Uterus (tissue), 4 donors: ENCODE results near the gene MFAP3L. TPM values are rescaled to one million over a fixed set of nuclear protein-coding genes. Genes with fewer than 3 reads are reported as not detected.

ENCODE experiments used
- DNase-seq, 2 donors: peaks; one replicate each; pipeline ENCODE4 v3.0.0-alpha.2; 2019 to 2020
- H3K27ac ChIP-seq, 2 donors: fragments of 200-600 bp; sonication (generic); 1 replicate in 1 of 2; 2 replicates in 1 of 2; pipeline ENCODE4 v1.5.1; 2016 to 2018
- H3K27me3 ChIP-seq, 2 donors: fragments of 200-600 bp; sonication (generic); one replicate each; pipeline ENCODE4 v1.5.1; 2018 to 2019; ENCODE audit warnings: control low read depth in 1 of 2
- H3K36me3 ChIP-seq, 2 donors: fragments of 200-600 bp; sonication (generic); one replicate each; pipeline ENCODE4 v1.5.1; 2019; ENCODE audit warnings: control low read depth in 1 of 2
- H3K4me1 ChIP-seq, 2 donors: fragments of 200-600 bp; sonication (generic); one replicate each; pipeline ENCODE4 v1.5.1; 2018 to 2019; ENCODE audit warnings: control low read depth in 1 of 2
- H3K4me3 ChIP-seq, 2 donors: fragments of 200-600 bp; sonication (generic); 1 replicate in 1 of 2; 2 replicates in 1 of 2; pipeline ENCODE4 v1.5.1; 2018 to 2019; ENCODE audit warnings: mild to moderate bottlenecking in 1 of 2
- H3K9me3 ChIP-seq, 2 donors: fragments of 200-600 bp; sonication (generic); one replicate each; pipeline ENCODE4 v1.5.1; 2019; ENCODE audit warnings: control low read depth in 1 of 2
- CTCF ChIP-seq, 4 experiments: fragments of 200-600 bp in 2 of 4; fragments of 450-650 bp in 2 of 4; sonication (generic) in 2 of 4; IDR thresholded peaks; one replicate each; pipeline ENCODE4 v1.5.1; 2016 to 2019; ENCODE audit warnings: antibody characterized with exemption in 4 of 4, mild to moderate bottlenecking in 2 of 4, moderate library complexity in 1 of 4
- POLR2A ChIP-seq, 2 donors: fragments of 450-650 bp; IDR thresholded peaks; one replicate each; pipeline ENCODE4 v1.6.1; 2016; ENCODE audit warnings: antibody characterized with exemption in 2 of 2, mild to moderate bottlenecking in 1 of 2, moderate library complexity in 1 of 2
- intact Hi-C: fragments of 100-400 bp; cut with DNase I; formaldehyde crosslinking; loops from one replicate; pipeline ENCODE4 v1.15.1; 2023; ENCODE audit warnings: low total_unique reads
- total RNA-seq, 4 donors: library from RNA; depleted of rRNA in 3 of 4; stranded (reverse); fragments of >200 nt in 3 of 4; gene quantifications; one replicate each; pipeline versions ENCODE4 v1.1.0 to v1.2.4, GENCODE V29; 2014 to 2023
- donor health status: DM: yes; HTN: yes; CAD: no.

MFAP3L gene
- total RNA-seq, 4 donors from 2014 or later: 6.6 to 38.4 (median 14.9) TPM

DNA sequence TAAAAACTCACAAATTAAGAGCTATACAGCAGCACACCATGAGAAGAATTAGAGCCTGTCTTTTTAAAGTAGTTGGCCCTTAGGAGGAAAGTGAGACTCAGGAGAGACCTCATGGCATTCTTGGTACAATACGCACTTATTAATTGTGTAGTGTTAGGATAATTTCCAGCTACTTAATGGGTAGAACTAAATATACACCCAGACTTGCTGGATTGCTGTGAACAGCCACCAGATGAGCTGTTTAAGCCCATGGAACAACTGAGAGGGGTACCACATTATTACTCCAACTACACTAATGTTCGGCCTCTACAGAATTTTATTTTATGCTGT lies 13.6 kb downstream of the MFAP3L start:
- H3K9me3 ChIP-seq: no peaks in the 10 kb centered on the region
- no peak overlapping the region for H3K4me3 ChIP-seq
- H3K4me1 ChIP-seq: peaks cover 0 to 7% of the 10 kb centered on the region in 2 donors
- intact Hi-C loops: no loop called here
- no peaks in the 10 kb centered on the region for H3K27me3 ChIP-seq
- no peak for DNase-seq
- H3K27ac ChIP-seq: no peak overlapping the region
- no peak for TF ChIP-seq POLR2A (IDR thresholded peaks at IDR 0.05)
- TF ChIP-seq CTCF (IDR thresholded peaks at IDR 0.05): no peak
- no peaks in the 10 kb centered on the region for H3K36me3 ChIP-seq

DNA sequence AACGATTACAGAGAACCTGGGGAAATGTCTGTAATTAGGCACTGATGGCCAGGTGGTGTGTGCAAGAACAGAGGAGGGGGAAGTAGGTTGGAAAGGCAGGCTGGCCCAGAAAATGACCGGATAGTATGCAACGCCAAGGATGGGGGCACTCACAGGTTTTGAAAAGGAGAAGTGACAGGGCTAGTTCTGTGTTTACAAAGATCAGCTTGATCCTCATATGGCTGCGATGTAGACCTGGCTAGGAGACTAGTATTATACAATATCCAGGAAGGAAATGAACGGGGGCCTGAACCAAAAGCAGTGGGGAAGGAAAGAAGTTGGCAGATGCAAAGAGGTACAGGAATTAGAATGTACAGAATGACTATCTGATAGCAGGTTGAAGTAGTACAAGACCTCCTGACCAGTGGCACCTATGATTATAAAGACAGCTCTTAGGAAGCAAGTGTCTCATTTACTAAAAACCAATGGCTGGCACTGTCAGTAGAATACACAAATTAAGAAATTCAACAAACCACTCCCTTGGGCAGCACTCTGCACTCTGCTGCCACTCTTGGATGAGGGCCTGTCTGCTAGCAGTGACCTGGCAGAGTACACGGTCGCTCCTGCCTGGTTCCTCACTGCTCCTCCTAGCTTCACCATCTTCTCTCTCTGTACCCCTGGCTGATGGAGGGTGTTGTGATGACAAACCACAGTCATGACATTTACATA lies 14.1 kb downstream of the MFAP3L start:
- intact Hi-C loops: no loop called here
- no peaks in the 10 kb centered on the region for H3K9me3 ChIP-seq
- H3K27me3 ChIP-seq: no peaks in the 10 kb centered on the region
- no peak for TF ChIP-seq POLR2A (IDR thresholded peaks at IDR 0.05)
- TF ChIP-seq CTCF (IDR thresholded peaks at IDR 0.05): no peak
- no peak for DNase-seq
- H3K27ac ChIP-seq: peak overlapping the region in 1 of 2 donors; percentile 10
- no peaks in the 10 kb centered on the region for H3K36me3 ChIP-seq
- peaks cover 0 to 7% of the 10 kb centered on the region in 2 donors for H3K4me1 ChIP-seq
- no peak overlapping the region for H3K4me3 ChIP-seq

DNA sequence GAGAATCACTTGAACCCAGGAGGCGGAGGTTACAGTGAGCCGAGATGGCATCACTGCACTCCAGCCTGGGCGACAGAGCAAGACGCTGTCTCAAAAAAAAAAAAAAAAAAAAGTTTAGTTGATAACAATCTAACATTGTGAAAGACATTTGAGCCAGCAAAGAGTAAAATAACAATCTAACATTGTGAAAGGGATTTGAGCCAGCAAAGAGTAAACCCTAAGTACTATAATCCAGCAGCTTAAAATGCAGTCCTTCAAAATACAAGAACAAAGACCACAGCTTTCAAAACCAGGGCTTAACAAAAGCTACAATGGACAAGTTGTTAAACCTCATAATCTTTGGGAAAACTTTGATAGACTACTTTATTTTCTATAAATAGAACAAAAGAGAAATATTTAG lies 16.9 kb downstream of the MFAP3L start:
- Histone ChIP-seq H3K9me3 (no peaks in the 10 kb centered on the region), H3K36me3 (no peaks in the 10 kb centered on the region), H3K27ac (no peak overlapping the region), H3K4me1 (no peaks in the 10 kb centered on the region), H3K4me3 (no peak overlapping the region), H3K27me3 (no peaks in the 10 kb centered on the region)
- TF ChIP-seq CTCF (IDR thresholded peaks at IDR 0.05) (no peak), POLR2A (IDR thresholded peaks at IDR 0.05) (no peak)
- DNase-seq: no peak
- intact Hi-C loops: no loop called here

- H3K4me3 ChIP-seq: no peak overlapping the region
- intact Hi-C loops: no loop called here
- no peaks in the 10 kb centered on the region for H3K9me3 ChIP-seq
- DNase-seq: no peak
- no peaks in the 10 kb centered on the region for H3K27me3 ChIP-seq
- H3K36me3 ChIP-seq: no peaks in the 10 kb centered on the region
- no peaks in the 10 kb centered on the region for H3K4me1 ChIP-seq
- H3K27ac ChIP-seq: no peak overlapping the region
- TF ChIP-seq POLR2A (IDR thresholded peaks at IDR 0.05) (no peak), CTCF (IDR thresholded peaks at IDR 0.05) (no peak)
Observed at GRCh38 chr4:170008801-170009200, 17.4 kb downstream of the MFAP3L start.

GRCh38 chr4:170008371-170008770 lies 17.8 kb downstream of the MFAP3L start:
- DNase-seq: no peak
- intact Hi-C loops: no loop called here
- no peak for TF ChIP-seq POLR2A (IDR thresholded peaks at IDR 0.05)
- TF ChIP-seq CTCF (IDR thresholded peaks at IDR 0.05): no peak

More at GRCh38 chr4:170008371-170008770, 17.8 kb downstream of the MFAP3L start:
- Histone ChIP-seq H3K4me1 (no peaks in the 10 kb centered on the region), H3K27ac (no peak overlapping the region), H3K27me3 (no peaks in the 10 kb centered on the region), H3K9me3 (no peaks in the 10 kb centered on the region), H3K36me3 (no peaks in the 10 kb centered on the region), H3K4me3 (no peak overlapping the region)
